Activated effector memory CD4-positive, alpha-beta T cell treated with anti-CD3 and anti-CD28 coated beads, Interleukin-2, amount 50 U/mL, for 16 hours (primary cell): ENCODE data around the gene PAX6.

Experiments used
- DNase-seq: peaks from one replicate; pipeline ENCODE4 v3.0.0-alpha.2; 2020

The PAX6 gene

GRCh38 chr11:31796499-31797189 lies 14.5 kb downstream of the PAX6 start:
- DNase-seq, result no peak

- no peak for DNase-seq
Measured at GRCh38 chr11:31795706-31796498, 15.2 kb downstream of the PAX6 start.

DNA sequence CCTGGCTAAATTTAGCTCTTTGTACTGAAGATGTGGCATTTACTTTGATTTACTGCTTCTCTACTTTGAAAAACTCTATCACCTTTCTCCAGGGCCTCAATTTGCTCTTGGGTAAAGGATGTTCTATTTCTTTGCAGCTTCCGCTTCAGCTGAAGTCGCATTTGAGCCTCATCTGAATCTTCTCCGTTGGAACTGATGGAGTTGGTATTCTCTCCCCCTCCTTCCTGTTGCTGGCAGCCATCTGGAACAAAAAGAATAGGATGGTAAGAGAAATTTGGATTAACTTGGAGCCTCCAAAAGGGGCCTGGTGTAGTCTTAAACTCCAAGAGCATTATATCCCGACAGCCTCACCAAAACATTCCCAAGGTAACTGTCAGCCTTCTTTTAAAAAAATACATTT lies 16.6 kb downstream of the PAX6 start:
- DNase-seq, result no peak

- no peak for DNase-seq
Measured at GRCh38 chr11:31793264-31793663, 17.9 kb downstream of the PAX6 start.

- no peak for DNase-seq
Measured at GRCh38 chr11:31792456-31792855, 18.7 kb downstream of the PAX6 start.

- DNase-seq, result no peak
Measured at GRCh38 chr11:31792036-31792435, 19.1 kb downstream of the PAX6 start.

DNA sequence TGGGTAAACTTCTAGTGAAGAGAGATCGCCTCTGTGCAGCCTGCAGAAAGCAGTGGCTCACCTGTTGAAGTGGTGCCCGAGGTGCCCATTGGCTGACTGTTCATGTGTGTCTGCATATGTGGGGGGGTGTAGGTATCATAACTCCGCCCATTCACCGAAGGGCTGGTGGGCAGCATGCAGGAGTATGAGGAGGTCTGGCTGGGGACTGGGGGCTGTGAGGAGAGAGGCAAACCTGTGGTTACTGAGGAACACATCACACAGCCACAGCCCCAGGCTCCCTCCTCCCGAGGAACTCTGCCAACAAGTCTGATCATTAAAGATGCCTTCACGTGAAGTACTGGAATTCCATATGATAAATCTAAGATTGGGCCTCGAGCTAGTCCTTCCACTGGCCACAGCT lies 20.5 kb downstream of the PAX6 start:
- DNase-seq, result no peak

GRCh38 chr11:31788085-31788484 lies 23.0 kb downstream of the PAX6 start:
- DNase-seq, result no peak

GRCh38 chr11:31786996-31787685 lies 24.0 kb downstream of the PAX6 start:
- no peak for DNase-seq

DNA sequence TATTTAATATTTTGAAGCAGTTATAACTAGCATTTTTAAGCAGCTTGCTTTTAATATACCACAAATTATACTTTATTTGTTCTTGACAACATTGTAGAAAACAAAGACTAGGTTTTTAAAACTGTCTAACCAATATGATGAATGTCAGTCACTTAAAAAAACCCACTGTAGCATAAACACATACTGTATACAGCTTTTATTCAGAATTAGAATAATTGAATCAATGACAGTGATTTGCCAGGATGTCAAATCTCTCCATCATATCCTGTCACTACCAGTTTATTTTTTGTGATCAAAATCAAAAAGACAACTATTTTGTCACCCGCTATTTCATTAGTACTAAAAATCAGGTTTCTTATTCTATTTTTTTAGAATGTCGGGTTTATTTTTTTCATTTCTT lies 26.5 kb downstream of the PAX6 start:
- DNase-seq, result no peak

DNA sequence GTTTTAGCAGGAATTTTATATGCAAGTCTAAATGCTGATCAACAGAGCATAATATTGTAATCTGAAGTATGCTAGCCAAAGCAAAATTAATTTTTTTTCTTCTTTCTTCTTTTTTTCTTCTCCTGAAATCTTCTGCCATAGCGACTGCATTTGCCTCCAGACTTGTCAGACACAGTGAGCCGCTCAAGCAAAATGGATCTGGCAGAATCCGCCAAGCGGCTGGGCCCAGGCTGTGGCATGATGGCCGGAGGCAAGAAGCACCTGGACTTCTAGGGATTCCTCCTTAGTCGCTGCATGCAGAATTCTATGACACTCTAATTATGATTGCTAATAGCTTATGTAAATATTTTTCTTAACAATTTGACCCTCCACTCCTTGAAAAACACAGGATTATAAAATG lies 27.9 kb downstream of the PAX6 start:
- DNase-seq, result no peak

DNA sequence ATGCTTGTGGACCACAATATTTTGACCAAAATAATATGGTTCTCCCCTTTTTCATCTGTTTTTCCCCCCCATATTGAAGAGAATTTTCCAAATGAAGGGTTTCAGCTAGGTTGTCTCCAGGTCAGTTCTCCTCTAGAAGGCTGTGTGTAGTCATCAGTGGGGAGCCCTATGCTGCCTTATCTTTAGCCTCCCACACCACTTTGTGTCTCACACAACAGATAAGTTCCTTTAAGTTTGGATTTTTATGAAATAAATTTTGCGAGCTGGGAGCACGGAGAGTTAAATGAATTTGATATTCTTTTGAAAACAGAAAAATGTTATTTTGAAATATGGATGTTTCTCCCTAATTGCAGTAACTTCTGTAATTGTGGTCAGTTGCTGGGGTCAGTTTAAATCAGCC lies 28.9 kb downstream of the PAX6 start:
- no peak for DNase-seq

DNA sequence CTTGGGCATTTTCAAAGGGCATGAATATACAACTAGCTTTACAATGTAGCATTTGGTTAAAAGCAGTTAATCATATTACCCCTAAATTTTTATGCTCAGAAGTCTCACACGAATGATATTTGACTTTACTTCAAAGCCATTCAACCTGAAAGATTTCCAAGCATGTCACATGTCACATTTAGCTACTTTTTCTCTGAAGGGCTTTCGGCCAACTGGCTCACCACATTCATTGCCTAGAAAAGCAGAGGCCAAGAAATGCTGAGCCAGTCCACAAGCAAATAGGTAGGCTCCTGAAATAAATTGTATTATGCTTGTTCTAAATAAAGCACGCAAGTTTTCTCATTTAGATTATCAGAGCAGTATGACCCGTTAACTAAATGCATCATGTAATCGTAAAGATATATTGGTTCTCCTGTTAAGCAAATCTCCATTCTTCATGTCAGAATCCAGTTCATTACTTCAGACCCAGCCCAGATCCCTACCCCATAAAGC lies 30.6 kb downstream of the PAX6 start:
- no peak for DNase-seq

DNA sequence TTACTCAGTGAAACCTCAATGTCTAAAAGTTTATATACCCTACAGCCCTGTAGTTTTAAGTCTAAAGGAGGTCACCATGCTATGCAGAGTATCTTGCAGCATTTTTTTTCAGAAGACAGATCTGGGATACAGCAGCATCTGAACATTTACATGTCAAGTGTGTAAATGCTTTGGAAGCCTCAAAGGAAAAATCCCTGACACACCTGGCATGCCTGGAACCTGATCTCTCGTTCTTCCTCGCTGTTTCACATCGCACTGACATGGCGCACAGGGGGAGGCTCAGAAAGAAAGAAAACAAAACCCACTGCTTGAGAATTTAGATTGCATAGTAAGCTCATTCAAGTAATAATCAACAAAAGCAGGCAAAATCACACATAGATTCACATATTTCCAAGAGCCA lies 31.0 kb downstream of the PAX6 start:
- DNase-seq, result no peak

DNA sequence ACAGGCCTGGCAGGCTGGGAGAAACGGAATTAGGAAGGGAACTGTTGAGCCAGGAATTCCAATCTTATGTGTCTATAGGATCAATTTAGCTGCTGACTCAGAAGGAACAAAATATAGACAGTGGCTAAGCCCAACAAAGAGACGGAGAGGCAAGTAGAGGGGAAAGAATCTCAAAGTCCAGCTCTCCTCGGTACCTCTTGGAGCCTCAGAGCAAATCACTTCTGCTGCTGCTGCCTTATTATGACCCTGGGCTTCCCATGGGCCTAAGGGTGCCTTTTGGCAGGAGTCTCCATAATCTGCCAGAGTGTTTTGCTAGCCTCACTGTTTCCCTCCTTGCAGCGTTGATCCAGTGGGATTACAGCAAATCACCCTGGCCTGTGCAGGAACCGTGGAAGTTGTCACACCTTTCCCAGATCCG lies 31.7 kb downstream of the PAX6 start:
- DNase-seq, result no peak

GRCh38 chr11:31772412-31772811 lies 38.7 kb downstream of the PAX6 start:
- no peak for DNase-seq

- DNase-seq, result no peak
Measured at GRCh38 chr11:31770011-31770700, 41.0 kb downstream of the PAX6 start.

DNA sequence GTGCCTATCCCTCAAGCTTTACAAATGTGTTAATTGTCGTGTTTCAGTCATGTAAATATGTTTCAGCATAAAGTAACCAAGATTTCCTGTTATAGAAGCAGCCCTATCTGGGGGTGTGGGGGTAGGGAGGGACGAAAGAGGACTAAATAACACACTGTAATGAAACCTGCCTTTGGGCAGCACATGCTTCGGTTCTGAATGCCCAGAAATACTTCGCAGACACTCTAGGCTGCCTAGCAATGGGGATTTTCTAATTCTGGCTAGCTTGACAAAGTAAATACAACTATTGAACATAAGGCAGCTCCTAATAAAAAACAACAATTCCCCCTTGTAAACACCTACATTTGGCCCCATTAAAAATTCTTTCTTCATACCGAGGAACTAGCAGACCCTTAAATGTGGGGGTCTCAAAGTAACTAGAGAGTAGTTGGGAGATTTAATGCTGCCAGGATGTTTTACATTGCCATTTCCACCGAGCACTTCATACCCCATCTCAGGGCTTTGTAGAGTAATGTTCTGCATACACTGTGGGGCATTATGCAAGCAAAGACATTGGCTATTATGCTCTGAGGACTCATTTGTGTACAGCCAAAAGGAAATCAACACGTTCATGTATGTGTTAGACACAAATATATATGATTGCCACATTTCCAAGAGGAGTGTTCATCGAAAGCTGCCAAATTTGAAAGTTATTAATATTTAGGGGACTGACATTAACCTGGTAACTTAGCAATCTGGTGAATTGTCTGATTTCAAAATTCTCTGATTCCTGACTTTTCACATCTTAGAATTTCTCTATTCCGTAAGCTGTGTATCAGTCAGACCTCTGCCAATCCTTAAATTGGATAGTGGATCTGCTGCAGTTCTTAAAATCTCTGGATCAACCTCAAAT lies 42.1 kb downstream of the PAX6 start:
- no peak for DNase-seq

GRCh38 chr11:31767685-31768084 lies 43.4 kb downstream of the PAX6 start:
- DNase-seq, result no peak

DNA sequence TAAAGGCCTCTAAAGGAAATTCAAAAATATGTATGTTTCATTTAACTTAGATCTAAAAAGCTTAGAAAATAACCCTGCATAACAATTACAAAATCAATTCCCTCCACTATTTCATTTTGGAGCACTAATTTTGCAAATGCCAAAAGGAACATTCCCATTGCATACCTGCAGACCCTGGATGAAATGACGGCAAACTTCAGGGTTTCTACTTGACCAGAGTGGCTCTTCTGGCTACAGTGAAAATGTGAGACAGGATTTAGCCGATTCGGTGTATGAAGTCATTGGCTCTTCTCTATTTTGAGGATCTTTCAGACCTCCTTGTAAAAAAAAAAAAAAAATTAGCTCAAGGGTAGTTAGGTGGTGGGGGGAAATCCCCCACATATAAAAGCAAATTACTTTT lies 44.1 kb downstream of the PAX6 start:
- DNase-seq, result no peak

DNA sequence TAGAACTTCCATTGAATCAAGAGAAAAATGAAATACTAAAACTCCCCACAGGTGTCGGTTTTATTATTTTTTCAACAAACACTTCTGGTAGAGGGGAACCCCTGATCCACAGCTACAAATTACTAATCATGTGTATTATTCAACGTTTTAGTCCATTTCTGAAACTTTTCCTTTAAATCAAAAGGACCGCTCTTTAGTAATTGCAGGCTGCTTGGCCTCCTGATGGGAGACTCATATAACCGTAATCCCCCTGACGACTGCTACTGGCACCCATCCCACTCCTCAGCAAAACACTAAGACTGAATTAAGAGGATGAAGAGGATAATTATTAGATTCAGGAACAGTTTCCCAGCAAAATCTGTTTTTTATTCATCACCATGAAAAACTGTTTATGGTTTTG lies 46.4 kb downstream of the PAX6 start:
- DNase-seq, result no peak

GRCh38 chr11:31764261-31764660 lies 46.9 kb downstream of the PAX6 start:
- no peak for DNase-seq
